ENCODE data around the gene DNAJB6.

DNA sequence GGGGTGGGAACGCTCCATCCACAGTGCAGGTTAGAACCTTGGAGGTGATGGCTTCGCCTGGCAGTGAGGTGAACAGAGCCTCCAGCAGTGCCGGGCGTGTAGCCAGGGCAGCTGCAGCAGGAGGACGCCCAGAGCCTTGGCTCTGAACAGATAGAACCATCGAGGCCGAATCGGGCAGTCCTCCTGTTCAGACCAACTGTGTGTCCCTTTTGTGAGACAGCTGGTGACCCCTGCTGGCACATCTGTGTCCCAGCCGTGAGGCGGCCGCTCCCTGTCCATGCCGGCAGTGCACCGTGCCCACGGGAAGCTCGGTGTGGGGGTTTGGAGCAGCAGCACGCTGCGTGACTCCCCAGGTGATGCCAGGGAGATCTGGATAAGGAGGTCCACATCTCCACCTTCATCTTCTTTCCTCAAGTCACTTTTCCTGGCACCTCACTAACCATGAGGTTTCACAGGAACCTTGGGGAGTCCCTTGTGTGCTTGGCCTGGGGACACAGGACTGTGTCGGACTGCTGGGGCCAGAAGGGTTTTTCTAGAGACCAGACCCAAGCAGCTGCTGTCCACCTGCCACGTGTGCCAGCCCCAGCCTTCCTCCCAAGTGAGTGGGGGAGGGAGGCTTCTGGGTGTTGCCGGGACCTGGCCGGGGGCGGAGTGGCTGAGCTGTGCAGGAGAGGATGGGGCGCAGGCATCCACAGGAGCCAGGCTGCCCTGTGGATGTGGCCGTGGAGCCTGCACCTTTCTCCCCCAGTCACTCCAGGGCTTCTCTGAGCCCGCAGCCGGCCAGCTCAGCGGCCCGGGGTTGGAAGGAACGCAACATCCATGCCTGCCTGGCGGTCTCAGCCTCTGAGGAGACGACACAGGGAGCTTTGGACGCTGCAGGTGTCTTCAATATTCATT lies 69.4 kb downstream of the DNAJB6 start:
- TF ChIP-seq TCF12 (IDR thresholded peaks at IDR 0.05; ENCODE audit: low read depth) (no peak), EP300 (IDR thresholded peaks at IDR 0.05; ENCODE audit: borderline replicate concordance) (no peak), NFIC (IDR thresholded peaks at IDR 0.05) (no peak)
